NCI-H2107 (cell line): ENCODE results near the gene PRDM15.

ENCODE experiments used
- DNase-seq: peaks from one replicate; lab custom pipeline; 2025; lab: John Stamatoyannopoulos, UW

Gene PRDM15

DNA sequence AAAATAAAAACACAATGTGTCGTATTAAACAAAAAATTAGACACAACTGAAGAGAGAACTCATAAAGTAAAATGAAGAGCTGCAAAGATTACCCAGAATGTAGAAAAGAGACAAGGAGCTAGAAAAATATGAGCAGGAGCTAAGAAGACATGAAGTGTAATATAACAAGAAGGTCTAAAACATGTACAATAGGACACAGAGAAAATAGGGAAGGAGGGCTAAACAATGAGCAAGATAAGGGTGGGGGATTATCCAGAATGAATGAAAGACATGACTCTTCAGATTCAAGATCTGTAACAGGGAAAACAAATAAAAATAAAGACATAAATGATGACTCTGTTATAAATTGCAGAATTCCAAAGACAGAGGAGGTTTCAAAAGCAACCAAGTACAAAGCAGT, 38.3 kb downstream of the PRDM15 start:
- no peak for DNase-seq

DNA sequence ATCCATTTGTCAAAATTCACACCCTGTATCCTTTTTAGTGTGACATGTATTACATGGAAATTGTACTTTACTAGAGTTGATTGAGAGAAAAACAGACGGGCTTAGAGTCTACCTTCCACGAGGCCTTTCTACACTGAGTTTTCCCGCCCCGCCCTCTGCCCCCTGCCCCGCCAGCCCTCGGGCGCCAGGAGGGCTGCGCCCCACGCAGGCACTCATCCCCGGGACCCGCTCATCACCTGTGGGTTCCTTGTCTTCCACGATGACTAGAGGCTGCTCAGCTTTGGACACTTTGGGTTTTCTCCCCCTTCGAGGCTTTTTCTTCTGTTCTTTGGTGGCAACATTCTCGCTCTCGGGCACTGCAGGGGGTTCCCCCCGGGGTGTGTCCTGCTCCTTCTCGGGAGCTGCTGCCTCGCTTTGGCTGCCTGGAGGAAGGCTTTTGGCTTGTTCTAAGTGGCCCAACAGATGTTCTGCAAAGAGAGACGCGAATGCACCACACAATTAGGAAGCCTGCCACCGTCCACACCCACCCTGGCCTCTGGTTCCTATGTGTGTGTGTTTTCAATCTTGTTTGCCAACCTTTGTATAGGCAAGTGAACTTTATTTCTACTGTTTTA, 39.6 kb downstream of the PRDM15 start:
- no peak for DNase-seq

DNA sequence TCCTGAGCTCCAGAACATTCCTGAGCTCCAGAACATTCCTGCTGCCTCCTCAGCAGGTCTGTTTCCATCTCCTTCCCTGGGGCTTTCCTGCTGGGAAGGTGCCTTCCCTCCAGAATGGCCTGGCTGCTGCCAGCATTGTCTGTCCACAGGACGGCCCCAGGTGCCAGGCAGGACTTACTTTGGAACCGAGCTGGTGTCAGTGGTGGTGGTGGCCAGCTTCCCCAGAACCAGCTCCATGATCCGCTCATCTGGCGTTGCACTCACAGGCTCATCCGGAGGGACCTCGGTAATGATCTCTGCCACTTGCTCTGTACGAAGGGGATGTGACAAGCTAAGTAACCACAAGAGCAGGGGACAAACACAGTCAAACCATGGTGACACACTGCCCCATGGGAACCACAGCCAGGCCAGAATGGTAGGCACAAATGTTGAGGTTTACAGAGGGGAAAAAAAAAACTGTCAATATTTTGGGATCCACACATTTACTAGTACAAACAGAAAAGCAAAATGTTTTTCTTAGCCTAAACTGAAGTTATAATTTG, 41.3 kb downstream of the PRDM15 start:
- DNase-seq, result no peak

DNA sequence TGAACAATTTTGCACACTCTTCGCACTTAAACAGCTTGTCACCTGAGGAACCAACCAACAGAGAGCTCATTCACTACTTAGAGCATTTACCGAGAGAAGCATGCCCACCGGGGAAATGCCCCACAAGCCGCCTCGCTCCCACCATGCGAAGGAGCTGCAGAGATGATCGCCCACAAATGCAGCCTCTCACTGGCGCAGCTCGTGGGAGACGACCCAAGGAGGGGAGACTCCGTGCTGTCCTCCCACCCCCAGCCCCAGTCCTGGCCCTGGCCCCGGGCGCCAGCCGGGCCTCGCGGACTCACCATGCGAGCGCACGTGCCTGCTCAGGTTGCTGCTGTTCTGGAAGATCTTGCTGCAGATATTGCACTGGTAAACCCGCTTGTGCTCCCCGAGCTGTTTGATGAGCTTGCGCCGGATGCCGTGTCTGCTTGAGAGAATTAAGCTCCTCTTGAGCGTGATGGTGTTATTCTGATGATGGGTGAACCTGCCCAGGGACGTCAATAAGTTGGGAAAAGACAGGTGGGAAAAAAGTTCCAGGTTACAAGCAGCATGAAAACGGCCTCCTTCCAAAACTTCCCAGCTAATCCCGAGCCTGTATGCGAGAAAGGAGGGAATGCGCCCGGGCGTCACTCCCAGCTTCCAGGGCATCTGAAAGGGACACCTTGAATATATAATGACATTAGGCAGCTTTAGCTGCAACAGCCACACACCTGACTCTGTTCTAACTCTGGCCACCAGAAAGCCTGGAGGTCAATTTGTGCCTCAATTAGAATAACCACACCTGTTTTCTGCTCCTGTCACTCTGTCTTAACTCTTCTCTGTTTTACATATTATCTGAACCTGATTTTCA, 42.8 kb downstream of the PRDM15 start:
- DNase-seq, result no peak

DNA sequence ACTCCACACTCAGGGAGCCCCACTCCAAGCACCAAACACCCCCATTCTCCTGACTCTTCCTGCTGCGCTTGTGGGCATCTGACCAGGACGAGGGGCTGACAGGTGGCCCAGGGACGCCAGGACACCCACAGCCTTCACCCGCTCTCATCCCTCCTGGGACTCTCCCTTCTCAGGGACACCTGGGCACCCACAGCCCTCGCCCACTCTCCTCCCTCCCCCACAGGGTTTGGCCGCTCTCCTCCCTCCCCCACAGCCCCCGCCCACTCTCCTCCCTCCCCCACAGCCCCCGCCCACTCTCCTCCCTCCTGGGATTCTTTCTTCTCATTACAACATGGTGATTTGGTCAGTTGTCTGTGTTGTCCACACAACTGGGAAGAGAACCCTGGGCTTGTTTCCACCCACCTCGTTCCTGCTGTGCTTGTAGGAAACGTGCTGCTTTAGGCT, 43.4 kb downstream of the PRDM15 start:
- DNase-seq, result no peak

DNA sequence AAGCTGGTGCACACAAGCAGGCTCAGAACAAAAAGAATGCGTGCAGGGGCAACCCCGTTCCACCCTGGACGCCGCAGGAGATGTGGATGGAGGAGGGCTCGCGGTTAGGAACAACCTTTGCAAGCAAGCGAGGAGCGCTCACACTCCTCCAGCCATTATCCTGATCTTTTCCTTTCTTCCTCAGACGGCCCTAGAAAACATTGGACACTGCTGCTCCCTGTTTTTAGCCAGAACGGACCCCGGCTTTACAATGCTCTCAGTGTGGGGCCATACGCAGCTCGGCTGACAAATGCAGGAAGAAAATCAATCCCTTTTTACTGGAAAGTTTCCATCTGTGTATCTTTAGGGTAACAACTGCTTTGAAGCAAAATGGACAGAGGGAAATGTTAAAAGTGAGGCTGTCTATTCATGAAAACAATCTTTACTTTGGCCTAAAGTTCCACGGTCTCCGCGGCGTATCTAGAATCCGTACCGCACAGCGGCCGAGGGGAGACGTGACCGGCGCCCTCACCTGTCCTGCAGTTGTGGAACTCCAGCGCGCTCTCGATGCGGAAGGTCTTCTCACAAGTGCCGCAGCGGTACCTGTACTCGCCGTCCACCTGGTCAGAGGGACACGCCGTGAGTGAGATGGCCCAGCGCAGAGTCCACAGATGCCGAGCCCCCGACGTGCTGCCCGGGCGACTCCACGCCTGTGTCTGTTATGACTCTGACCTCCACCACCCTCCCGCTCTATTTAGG, 44.0 kb downstream of the PRDM15 start:
- no peak for DNase-seq

DNA sequence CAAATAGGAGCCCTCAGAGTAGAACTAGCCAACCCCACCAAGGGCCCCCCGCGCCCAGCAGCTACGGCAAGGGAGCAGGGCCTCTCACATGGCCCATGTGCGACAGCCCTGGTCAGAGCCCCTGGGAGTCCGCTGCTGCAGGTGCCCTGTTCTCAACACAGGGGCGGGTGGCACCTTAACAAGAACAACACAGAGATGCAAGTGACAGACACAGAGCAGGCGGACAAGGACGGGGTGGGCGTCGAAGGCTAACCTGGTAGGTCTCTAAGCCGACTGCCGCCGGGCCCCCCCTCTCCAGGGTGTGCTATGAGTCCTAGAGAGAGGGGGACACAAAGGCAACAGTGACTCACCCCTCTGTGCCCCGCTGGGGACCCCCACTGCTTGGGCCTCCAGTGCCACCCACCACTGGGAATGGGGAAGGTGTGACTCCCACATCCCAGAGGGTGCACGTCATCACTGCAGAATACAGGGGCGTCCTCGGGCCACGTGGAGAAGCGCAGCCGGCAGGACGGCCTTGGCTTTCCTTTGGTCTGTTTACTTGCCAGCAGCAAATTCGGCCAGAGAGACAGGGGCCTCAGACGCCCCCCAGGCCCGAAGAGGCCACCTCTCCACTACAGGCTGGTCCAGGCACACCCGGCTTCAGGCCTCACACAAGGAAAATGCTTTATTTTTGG, 44.8 kb downstream of the PRDM15 start:
- no peak for DNase-seq

DNA sequence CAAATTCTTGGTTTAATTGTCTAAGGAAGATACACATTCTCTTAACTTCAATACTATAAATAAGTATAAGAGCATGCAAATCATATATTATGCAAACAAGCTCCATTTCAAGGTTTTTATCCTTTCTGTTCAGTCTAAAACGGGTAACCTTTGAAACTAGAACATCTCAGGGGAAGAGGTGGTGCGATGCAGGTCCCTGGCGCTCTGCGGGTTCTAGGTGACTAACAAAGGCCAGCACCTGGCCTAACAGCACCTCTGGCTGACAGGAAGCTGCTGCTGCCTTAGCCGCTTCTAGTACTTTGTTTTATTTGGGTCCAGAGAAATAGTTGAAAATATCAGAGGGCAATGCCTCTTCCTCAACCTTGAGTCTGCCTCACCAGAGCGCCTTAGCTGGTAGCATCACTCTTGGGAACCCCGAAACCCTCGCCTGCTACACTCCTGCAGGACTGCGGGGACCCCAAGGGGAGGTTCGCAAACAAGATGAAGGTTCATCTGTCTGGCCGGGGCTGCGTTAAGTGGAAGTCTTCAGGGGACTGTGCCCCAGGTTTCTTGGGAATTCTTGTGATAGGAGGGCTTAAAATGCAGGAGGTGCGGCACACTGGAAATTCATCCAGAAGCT, 45.5 kb downstream of the PRDM15 start:
- DNase-seq, result no peak

DNA sequence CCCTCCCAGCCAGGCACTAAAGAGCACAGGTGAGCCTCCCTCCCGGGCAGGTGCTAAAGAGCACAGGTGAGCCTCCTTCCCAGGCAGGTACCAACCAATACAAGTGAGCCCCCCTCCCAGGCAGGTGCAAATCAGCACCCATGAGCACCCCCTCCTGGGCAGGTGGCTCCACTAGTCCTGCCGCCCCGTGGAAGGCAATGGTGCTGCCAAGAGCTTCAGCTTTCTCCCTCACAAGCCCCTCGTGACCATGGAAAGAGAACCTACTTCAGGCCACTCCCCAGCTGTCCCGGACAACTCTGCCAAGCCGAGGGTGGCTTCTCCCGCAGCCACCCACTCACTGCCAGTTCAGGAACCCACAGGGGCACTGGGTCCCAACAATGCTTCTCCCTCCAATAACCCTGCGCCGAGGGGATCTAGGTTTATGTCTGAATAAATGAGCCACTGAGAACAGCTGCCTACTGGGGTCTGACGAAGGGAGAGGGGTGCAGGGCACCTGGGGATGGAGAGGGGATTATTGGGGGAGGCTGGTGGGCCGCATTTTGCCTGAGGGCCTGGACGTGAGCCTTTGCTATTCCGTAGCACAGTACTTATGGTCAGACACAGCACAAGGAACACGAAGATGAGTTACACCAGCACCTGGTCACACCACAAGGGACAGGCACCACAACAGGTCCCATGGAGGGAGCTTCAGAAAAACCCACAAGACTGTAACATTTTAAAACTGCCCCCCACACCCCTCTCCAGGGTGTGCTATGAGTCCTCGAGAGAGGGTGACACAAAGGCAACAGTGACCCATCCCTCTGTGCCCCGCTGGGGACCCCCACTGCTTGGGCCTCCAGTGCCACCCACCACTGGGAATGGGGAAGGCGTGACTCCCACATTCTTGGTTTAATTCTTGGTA, 46.3 kb downstream of the PRDM15 start:
- no peak for DNase-seq

DNA sequence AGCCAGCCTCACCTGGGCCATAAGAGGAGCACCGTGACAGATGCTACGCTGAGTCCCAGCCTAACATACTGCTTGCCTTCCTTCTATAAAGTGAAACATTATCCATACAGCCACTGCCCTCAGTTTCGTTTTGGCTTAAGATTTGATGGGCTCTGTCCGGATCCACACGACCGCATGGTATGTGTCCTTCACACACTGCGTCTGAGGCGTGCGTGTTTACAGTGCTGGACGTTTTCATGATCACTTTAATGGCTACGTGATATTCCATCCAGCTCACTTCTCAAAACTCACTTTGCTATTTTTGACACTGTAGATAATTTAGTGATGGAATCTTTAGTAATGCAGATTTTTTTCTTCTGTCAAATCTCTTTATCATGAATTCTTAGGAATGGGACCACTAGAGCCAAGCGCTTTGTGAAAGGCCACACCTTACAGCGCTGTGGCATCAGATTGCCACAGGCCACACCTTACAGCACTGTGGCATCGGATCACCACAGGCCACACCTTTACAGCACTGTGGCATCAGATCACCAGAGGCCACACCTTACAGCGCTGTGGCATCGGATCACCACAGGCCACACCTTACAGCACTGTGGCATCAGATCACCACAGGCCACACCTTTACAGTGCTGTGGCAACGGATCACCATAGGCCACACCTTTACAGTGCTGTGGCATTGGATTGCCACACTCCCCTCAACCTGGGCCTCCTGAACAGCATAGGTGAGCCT, 47.1 kb downstream of the PRDM15 start:
- no peak for DNase-seq

DNA sequence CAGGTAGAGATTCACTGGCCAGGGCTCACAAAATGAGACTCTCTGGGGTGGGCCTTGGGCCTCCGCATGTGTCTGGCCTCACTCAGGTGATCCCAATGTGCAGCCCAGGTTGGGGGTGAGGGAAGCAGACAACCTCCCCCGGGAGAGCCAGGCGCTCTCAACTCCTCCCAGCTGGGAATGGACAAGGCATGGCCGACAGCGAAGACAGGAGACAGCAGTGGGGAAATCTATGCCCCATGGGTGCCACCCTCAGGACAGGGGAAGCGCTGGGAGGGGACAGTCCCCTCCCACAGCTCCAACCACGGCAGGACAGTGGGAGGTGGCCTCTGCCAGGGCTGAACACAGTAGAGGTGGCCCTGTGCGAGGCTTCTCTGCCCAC, 47.7 kb downstream of the PRDM15 start:
- no peak for DNase-seq

DNA sequence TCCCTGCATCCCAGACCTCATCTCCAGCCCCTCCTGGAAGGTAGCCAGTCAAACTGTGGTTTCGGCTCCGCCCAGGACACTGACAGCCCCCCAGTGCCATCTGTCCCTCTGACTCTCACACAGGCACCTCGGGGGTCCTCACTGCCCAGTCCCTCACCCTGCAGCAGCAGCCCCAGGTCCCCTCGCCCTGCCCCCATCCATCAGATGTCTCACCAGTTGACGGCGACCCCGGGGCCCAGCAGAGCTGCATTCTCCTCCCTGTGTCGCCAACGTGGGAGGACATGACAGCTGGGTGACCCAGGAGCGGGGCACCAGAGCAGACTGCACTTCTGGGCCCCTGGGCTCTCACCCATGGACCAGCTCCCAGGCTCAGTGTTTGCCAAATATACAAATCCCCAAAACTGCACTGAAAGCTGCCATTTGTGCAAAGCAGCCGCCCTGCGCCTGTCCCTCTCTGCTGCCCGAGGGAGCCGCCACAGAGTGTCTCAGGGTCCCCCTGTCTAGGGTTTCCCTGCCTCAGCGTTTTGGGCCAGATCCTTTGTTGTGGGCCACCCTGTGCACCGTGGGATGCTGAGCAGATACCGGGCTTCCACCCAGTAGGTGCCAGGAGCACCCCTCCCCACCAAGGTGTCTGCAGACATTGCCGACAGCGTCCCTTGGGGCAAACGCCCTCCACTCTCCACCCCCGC, 48.2 kb downstream of the PRDM15 start:
- no peak for DNase-seq

DNA sequence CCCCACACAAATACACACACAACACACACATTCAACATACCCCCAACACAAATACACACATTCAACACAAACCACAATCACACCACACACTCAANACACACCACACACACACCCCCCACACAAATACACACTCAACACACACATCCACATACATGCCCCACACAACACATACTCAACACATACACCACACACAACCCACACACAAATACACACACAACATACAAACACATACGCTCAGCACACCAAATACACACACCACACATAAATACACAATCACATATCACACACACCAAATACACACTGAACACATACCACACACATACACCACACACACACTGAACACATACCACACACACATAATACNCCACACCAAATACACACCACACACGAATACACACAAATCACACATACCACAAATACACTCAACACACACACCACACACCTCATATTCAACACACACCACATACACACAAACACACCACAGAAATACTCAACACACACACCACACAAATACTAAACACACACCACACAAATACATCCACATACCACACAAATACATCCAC, 48.9 kb downstream of the PRDM15 start:
- no peak for DNase-seq

DNA sequence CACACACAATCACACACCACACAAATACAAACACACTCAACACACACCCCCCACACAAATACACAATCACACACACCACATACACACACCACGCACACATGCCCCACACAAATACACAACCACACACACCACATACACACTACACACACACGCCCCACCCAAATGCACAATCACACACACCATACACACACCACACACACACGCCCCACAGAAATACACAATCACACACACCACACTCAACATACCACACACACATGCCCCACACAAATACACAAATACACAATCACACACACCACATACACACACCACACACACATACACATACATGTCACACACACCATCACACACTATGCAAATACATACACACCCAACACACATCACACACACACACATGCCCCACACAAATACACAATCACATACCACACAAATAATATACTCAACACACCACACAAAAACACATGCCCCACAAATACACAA, 50.2 kb downstream of the PRDM15 start:
- no peak for DNase-seq

DNA sequence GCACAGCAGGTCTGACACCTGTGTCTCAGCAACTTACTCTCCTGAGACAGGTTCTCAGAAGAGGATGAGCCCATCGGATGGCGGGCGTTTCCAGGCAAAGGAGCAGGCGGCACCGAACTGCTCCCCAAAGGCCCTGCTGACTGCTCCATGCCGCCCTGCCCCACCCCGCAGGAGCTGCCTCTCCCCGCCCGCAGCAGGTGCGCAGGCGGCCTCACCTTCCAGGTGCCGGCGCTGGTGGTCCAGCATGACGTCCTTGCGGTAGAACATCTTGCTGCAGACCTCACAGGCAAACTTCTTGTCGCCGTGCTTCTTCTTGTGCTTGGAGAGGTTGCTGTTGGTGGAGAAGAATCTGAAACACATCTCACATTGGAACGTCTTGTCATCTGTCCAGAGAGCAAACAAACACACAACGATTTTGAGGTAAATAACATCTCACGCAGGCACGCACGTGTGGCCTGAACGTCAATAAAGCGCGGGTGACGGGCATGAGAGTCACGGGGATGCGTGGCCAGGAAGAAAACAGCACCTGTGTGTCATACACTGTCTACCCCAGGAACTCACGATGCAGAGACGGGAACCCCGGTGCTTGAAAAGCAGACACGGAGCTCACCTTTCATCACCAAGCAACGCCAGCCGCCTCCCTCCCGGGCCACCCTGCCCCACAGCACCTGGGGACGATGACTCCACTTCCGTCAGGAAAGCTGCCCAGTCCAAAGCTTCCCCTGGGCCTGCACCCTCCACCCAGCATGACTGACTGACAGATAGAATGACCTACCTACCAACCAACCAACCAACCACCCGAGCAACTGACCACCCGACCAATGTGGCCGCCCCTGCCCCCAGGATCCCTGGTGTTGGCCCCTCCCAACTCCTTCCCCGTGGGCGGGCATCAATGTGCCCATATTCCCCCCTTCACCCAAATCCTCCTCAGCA, 50.9 kb downstream of the PRDM15 start:
- DNase-seq, result peak; percentile 78

DNA sequence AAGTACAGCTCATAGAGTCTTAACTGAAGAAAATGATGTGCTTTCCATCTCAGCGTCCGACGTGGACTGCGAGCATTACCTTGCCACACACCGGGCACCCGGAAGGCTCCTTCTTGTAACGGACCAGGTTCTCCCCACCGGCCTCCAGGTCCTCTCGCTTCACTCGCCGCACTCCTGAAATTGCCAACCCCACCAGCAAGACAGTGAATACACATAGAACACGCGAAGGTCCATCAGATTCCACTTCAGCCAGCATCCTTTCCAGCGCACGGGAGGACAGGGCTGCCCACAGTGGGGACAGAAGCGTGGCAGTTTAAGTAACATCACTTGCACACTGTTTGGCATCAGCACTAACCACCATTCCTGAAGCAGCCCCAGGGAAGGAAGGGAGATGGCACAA, 53.3 kb downstream of the PRDM15 start:
- no peak for DNase-seq

DNA sequence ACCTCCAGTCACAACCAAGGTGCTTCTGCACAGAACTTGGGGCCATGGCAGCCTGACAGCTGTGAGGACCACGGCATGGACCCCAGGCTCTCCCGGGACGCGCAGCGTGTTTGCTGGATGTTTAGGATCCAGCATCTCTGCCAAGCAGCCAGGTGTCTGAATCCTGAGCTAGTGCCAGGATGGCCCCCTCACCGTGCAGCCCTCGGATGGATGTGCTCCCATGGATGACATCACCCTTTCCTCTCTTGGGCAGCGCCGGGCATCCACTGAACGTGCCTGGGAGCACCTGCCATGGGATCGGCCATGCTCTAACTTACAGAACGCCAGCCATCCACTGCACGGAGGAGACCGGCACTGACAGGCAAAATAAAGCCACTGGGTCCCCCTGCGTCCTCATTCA, 53.9 kb downstream of the PRDM15 start:
- DNase-seq, result no peak
